SK-N-SH treated with all-trans-retinoic acid at 6 μM for 48 hours (cell line): Measurements from ENCODE around the gene SIPA1.

Experiments used
- BACH2 ChIP-seq: fragments of 250-450 bp; sonication (Bioruptor Pico); IDR thresholded peaks from 2 replicates; pipeline ENCODE4 v1.9.0; 2021; ENCODE audit warnings: mild to moderate bottlenecking, borderline replicate concordance
- CSDC2 ChIP-seq: fragments of 250-450 bp; sonication (Bioruptor Pico); IDR thresholded peaks from 2 replicates; pipeline ENCODE4 v1.5.0; 2020; ENCODE audit warnings: mild to moderate bottlenecking, moderate library complexity
- GLIS3 ChIP-seq: fragments of 250-450 bp; sonication (Bioruptor Pico); IDR thresholded peaks from 2 replicates; pipeline ENCODE4 v1.5.0; 2020; ENCODE audit warnings: mild to moderate bottlenecking, moderate library complexity
- ISL1 ChIP-seq: fragments of 250-450 bp; sonication (Bioruptor Pico); IDR thresholded peaks from 2 replicates; pipeline ENCODE4 v2.1.2; 2022; ENCODE audit warnings: mild to moderate bottlenecking, moderate library complexity
- OSR1 ChIP-seq: fragments of 250-450 bp; sonication (Bioruptor Pico); IDR thresholded peaks from 2 replicates; pipeline ENCODE4 v1.8.0; 2022; ENCODE audit warnings: moderate library complexity, mild to moderate bottlenecking, inconsistent platforms
- PATZ1 ChIP-seq: fragments of 250-450 bp; sonication (Bioruptor Pico); IDR thresholded peaks from 2 replicates; pipeline ENCODE4 v1.8.0; 2020; ENCODE audit warnings: mild to moderate bottlenecking, moderate library complexity, borderline replicate concordance
- PPARA ChIP-seq: fragments of 250-450 bp; sonication (Bioruptor Pico); IDR thresholded peaks from 2 replicates; pipeline ENCODE4 v1.5.0; 2020; ENCODE audit warnings: mild to moderate bottlenecking, borderline replicate concordance
- RARB ChIP-seq: fragments of 250-450 bp; sonication (Bioruptor Pico); IDR thresholded peaks from 2 replicates; pipeline ENCODE4 v1.8.0; 2021; ENCODE audit warnings: mild to moderate bottlenecking, moderate library complexity
- TCF4 ChIP-seq: fragments of 250-450 bp; sonication (Bioruptor Pico); IDR thresholded peaks from 2 replicates; pipeline ENCODE4 v1.8.0; 2021; ENCODE audit warnings: mild to moderate bottlenecking, moderate library complexity, borderline replicate concordance
- ZNF565 ChIP-seq: fragments of 450-650 bp; formaldehyde crosslinking; conservative IDR thresholded peaks from 2 replicates; pipeline ENCODE4 v1.5.0; 2020; ENCODE audit warnings: low read depth, mild to moderate bottlenecking, moderate library complexity
- ZNF8 ChIP-seq: fragments of 450-650 bp; formaldehyde crosslinking; IDR thresholded peaks from 2 replicates; pipeline ENCODE4 v1.5.0; 2020; ENCODE audit warnings: mild to moderate bottlenecking, moderate library complexity
- TF ChIP-seq, protein P1 (sequence below): fragments of 250-450 bp; sonication (Bioruptor Pico); IDR thresholded peaks from 2 replicates; pipeline ENCODE4 v1.5.1; 2020; ENCODE audit warnings: low read depth, mild to moderate bottlenecking, moderate library complexity

- TF ChIP-seq CSDC2 (CRISPR knock-in tag): no peak
- no peak for TF ChIP-seq ZNF8 (CRISPR knock-in tag)
- TF ChIP-seq, protein P1, sequence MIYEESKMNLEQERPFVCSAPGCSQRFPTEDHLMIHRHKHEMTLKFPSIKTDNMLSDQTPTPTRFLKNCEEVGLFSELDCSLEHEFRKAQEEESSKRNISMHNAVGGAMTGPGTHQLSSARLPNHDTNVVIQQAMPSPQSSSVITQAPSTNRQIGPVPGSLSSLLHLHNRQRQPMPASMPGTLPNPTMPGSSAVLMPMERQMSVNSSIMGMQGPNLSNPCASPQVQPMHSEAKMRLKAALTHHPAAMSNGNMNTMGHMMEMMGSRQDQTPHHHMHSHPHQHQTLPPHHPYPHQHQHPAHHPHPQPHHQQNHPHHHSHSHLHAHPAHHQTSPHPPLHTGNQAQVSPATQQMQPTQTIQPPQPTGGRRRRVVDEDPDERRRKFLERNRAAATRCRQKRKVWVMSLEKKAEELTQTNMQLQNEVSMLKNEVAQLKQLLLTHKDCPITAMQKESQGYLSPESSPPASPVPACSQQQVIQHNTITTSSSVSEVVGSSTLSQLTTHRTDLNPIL (CRISPR knock-in tag): no peak
- no peak for TF ChIP-seq PPARA (CRISPR knock-in tag)
- no peak for TF ChIP-seq GLIS3 (CRISPR knock-in tag)
- no peak for TF ChIP-seq BACH2
- TF ChIP-seq ISL1: no peak
- no peak for TF ChIP-seq ZNF565 (CRISPR knock-in tag)
- TF ChIP-seq TCF4 (CRISPR knock-in tag): no peak
- TF ChIP-seq PATZ1: no peak
- no peak for TF ChIP-seq OSR1 (CRISPR knock-in tag)
- TF ChIP-seq RARB (CRISPR knock-in tag): no peak
Measured at GRCh38 chr11:65616575-65617001, 21.3 kb upstream of the SIPA1 start.
